ENCODE data around the gene SYDE2.
A peak's percentile ranks its signal among the peaks of the same experiment; 100 is the strongest.
"Not testable (repeated sequence)": the region's sequence is repeated elsewhere in the genome, so short reads cannot be mapped to it uniquely, and the experiment has no call there.

SYDE2 gene

DNA sequence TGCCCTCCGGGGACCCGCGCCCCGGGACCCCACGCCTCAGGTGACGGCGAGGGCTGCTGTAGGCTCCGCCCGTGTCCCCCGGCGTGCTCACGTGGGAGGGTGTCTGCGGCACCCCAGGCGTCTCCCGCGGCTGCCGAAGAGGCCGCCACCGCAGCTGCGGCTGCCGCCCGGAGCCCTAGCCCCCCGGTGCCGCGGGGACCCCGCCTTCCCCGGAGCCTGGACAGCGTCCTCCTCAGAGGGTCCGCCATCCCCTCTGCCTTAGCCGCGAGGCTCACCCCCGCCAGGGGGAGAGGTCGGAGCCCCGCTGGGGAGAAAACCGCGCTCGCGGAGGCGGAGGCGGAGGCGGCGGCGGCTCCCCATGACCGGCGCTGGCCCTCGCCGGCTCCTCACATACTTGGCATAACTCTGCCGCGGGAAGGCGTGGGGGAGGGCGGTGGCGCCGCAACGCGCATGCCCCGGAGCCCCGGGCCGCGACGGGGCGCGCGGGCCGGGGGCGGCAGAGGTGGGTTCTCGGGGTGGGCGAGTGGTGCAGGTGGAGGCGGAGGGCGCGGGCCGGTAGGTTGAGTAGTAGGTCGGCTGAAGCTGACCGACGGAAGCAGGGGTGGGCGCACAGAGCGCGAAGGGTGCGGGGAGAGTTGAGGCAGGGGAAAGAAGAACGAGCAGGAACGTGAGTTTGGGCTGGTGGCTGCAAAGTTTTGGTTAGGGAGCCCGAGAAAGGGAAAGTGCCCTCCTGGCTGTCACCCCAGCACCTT is 700 bp upstream of the SYDE2 start:
- POLR2A ChIA-PET: no interaction called here

DNA sequence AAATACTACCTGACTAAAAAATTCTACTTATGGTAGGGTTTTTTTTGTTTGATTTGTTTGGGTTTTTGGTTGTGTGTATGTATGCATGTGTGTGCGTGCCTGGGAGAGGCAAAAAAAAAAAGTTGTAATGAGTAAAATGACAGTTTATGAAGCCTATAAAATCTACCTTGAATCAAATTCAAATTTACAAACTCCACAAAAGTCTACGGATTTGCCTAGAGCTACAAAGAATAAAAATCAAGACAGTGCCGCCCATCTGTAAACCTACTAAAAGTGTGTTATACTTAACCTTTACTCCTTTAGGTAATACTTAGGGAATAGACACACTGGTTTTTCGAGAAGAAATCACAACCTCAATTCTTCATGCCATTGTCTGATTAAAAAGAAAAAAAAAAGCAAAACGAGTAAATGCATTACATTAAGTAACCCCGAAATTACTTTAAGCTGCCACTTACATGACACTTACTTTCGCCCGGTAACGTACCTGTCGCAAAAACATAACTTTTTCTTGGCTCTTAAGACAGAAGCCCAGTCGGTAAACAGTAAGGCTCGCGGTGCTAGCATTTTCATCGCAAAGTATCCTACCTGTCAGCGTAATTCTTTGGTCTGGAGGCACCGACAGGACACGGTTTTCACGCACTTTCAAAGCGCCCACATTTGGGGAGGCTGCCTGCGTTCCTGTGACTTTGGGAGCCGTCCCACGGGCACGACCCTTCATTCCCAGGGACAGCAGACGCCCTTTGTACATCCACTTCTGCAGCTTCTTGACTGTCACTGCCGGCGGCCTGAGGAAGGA is 951 bp downstream of the SYDE2 start:
- POLR2A ChIA-PET: interaction anchor here (0.5 kb wide), 1 partner anchor 8 kb away, joined by 3 read pairs; no protein-coding TSS in a partner anchor
- peak; percentile 41 for DNase-seq (ENCODE audit: extremely low spot score)
- TF ChIP-seq, protein P1, sequence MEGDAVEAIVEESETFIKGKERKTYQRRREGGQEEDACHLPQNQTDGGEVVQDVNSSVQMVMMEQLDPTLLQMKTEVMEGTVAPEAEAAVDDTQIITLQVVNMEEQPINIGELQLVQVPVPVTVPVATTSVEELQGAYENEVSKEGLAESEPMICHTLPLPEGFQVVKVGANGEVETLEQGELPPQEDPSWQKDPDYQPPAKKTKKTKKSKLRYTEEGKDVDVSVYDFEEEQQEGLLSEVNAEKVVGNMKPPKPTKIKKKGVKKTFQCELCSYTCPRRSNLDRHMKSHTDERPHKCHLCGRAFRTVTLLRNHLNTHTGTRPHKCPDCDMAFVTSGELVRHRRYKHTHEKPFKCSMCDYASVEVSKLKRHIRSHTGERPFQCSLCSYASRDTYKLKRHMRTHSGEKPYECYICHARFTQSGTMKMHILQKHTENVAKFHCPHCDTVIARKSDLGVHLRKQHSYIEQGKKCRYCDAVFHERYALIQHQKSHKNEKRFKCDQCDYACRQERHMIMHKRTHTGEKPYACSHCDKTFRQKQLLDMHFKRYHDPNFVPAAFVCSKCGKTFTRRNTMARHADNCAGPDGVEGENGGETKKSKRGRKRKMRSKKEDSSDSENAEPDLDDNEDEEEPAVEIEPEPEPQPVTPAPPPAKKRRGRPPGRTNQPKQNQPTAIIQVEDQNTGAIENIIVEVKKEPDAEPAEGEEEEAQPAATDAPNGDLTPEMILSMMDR (IDR thresholded peaks at IDR 0.05; ENCODE audit: control extremely low read depth, extremely low read depth, low read depth, missing control alignments): no peak
- CTCF ChIA-PET: interaction anchor here (1.2 kb wide), 1 partner anchor 55 kb away, joined by 3 read pairs; no protein-coding TSS in a partner anchor

More for the DNA sequence above, 700 bp upstream of the SYDE2 start:
- CTCF ChIA-PET: interaction anchor here (1.0 to 1.2 kb wide), 2 partner anchors 53 to 59 kb away, joined by 3 read pairs; no protein-coding TSS in a partner anchor
- DNase-seq (ENCODE audit: extremely low spot score): peak; percentile 67
- TF ChIP-seq, protein P1 (IDR thresholded peaks at IDR 0.05; ENCODE audit: control extremely low read depth, extremely low read depth, low read depth, missing control alignments): no peak

DNA sequence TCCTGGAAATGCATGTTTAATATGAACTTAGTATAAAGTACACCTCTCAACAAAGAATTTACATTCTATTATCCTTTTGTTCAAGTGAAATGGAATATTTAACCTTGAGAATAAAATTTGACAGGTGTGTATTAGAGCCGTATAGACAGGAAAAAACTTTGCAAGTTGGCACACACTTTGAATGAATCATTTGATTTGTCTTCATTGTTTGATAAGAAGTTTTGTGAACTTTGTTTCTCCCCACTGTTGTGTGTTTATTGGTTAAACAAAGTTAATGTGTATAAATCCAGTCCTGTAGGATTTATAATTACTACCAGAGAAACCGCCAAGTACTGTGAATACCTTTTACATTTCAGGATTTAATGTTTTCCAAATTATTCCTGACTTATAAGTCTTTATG is 2.0 kb downstream of the SYDE2 start:
- ChIA-PET CTCF (interaction anchor here (0.9 kb wide), 1 partner anchor 61 kb away, joined by 3 read pairs; no protein-coding TSS in a partner anchor), POLR2A (no interaction called here)
- no peak for DNase-seq (ENCODE audit: extremely low spot score)
- TF ChIP-seq, protein P1 (IDR thresholded peaks at IDR 0.05; ENCODE audit: control extremely low read depth, extremely low read depth, low read depth, missing control alignments): no peak

DNA sequence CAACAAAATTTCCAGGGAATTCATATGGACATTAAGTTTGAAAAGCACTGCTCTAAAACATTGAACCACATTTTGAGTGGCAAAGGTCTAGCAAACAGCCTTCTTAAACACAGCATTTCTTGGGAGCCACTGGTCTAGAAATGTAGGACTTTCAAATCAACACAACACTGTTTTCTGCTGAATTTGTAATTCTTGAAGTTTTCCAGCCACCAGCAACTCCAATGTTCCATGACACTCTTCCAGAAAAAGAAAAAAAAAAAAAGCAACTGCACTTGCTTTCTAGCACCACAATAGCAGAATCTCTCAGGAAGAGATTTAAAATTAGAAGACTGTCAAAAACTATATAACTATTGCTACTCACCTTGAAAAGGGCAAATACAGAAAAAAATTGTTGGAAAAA is 4.5 kb downstream of the SYDE2 start:
- CTCF ChIA-PET: no interaction called here
- DNase-seq (ENCODE audit: extremely low spot score): no peak
- TF ChIP-seq, protein P1 (IDR thresholded peaks at IDR 0.05; ENCODE audit: control extremely low read depth, extremely low read depth, low read depth, missing control alignments): no peak
- POLR2A ChIA-PET: no interaction called here

DNA sequence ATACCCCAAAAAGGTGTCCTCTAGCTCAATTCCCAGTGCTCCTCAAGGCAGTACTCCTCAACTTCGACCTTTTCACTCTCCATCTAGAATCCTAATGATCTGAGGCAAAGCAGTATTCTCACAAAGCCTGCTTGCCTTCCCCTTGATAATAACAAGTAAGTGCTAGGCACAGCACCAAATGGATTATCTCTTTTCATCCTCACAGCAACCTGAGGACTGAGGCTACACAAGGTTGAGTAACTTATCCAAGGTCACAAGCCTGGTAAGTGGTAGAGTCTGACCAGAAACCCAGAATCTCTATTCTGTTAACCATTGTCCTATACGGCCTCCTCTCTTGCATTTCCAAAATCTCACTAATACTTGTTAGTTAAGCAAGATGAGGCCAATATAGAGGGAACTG is 5.1 kb downstream of the SYDE2 start:
- CTCF ChIA-PET: interaction anchor here (2.7 kb wide), 1 partner anchor 251 kb away, joined by 7 read pairs; no protein-coding TSS in a partner anchor
- no peak for DNase-seq (ENCODE audit: extremely low spot score)
- POLR2A ChIA-PET: no interaction called here
- TF ChIP-seq, protein P1 (IDR thresholded peaks at IDR 0.05; ENCODE audit: control extremely low read depth, extremely low read depth, low read depth, missing control alignments): no peak

DNA sequence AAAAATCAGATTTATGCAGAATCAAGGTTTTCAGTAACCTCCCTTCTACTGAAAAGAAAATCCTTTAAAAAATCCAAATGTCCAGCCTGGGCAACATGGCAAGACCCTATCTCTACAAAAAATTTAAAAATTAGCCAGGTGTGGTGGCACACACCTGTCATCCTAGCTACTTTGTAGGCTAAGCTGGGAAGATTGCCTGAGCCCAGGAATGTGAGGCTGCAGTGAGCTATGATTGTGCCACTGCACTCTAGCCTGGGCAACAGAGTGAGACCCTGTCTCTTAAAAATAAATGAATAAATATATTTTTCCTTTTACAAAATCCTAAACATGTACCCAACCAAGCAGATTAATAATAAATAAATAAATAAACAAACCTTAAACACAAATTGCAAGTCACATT is 8.7 kb downstream of the SYDE2 start:
- ChIA-PET POLR2A (interaction anchor here (0.7 kb wide), 1 partner anchor 8 kb away, joined by 3 read pairs; no protein-coding TSS in a partner anchor), CTCF (interaction anchor here (0.9 to 1.5 kb wide), 3 partner anchors 15 to 63 kb away, joined by 3 to 5 read pairs (median 3); no protein-coding TSS in a partner anchor)
- not testable (repeated sequence) for DNase-seq (ENCODE audit: extremely low spot score)

Measured in GM10248 (cell line).